Neural crest cell (in vitro differentiated cells): ENCODE measurements around the gene CCDC77. TPM values are rescaled to one million over a fixed set of nuclear protein-coding genes. Genes with fewer than 3 reads are reported as not detected.
A peak's percentile ranks its signal among the peaks of the same experiment; 100 is the strongest.

ENCODE experiments used
- DNase-seq: peaks from one replicate; pipeline ENCODE4 v3.0.0; 2021; ENCODE audit warnings: low read depth, mixed read lengths, low spot score
- H3K27ac Mint-ChIP-seq: one replicate; pipeline ENCODE4 v1.8.0; 2021; ENCODE audit warnings: mild to moderate bottlenecking, mixed read lengths; ENCODE audit not compliant: unreplicated experiment
- H3K27me3 Mint-ChIP-seq: 2 replicates; pipeline ENCODE4 v1.8.0; 2021; ENCODE audit warnings: low read depth, mild to moderate bottlenecking, mixed read lengths
- H3K36me3 Mint-ChIP-seq: 2 replicates; pipeline ENCODE4 v1.8.0; 2021; ENCODE audit warnings: low read depth, mild to moderate bottlenecking, mixed read lengths
- H3K4me1 Mint-ChIP-seq: 2 replicates; pipeline ENCODE4 v1.8.0; 2021; ENCODE audit warnings: mixed read lengths
- H3K4me3 Mint-ChIP-seq: one replicate; pipeline ENCODE4 v1.8.0; 2021; ENCODE audit warnings: mild to moderate bottlenecking, mixed read lengths
- H3K9me3 Mint-ChIP-seq: 2 replicates; pipeline ENCODE4 v1.8.0; 2021; ENCODE audit warnings: mixed read lengths
- total RNA-seq: library from RNA; stranded (reverse); gene quantifications from 2 replicates; pipeline ENCODE4 v1.2.1, GENCODE V29; 2021
- TF ChIP-seq, protein P1 (sequence below): fragments of 200-600 bp; sonication (generic); conservative IDR thresholded peaks from 2 replicates; pipeline ENCODE4 v1.5.0; 2021; ENCODE audit warnings: antibody characterized with exemption, mild to moderate bottlenecking

The CCDC77 gene
- total RNA-seq, 1 donor from 2014 or later: 28.6 TPM

DNA sequence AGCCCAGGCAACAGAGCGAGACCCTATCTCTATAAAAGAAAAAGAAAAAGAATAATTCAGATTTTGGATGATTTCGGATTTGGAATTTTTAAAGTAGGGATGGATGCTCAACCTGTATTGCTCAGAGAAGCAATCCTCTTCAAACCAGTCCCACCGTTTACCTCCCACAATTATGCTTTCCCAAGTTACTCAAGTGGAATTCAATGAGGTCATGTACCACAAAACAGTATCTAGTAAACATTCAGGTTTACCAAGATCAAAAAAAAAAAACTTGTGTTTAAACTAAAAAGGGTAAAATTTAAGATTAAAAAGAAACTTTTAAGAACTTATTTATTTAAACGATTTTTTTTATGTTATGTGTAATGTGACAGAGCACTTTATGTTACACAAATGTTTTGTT is 14.8 kb upstream of the CCDC77 start:
- no peak overlapping the region for H3K4me3 Mint-ChIP-seq
- no peaks in the 10 kb centered on the region for H3K9me3 Mint-ChIP-seq
- H3K36me3 Mint-ChIP-seq: peaks cover 14% of the 10 kb centered on the region
- DNase-seq: no peak
- H3K4me1 Mint-ChIP-seq: peaks cover 31% of the 10 kb centered on the region
- TF ChIP-seq, protein P1, sequence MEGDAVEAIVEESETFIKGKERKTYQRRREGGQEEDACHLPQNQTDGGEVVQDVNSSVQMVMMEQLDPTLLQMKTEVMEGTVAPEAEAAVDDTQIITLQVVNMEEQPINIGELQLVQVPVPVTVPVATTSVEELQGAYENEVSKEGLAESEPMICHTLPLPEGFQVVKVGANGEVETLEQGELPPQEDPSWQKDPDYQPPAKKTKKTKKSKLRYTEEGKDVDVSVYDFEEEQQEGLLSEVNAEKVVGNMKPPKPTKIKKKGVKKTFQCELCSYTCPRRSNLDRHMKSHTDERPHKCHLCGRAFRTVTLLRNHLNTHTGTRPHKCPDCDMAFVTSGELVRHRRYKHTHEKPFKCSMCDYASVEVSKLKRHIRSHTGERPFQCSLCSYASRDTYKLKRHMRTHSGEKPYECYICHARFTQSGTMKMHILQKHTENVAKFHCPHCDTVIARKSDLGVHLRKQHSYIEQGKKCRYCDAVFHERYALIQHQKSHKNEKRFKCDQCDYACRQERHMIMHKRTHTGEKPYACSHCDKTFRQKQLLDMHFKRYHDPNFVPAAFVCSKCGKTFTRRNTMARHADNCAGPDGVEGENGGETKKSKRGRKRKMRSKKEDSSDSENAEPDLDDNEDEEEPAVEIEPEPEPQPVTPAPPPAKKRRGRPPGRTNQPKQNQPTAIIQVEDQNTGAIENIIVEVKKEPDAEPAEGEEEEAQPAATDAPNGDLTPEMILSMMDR: no peak
- no peaks in the 10 kb centered on the region for H3K27me3 Mint-ChIP-seq
- H3K27ac Mint-ChIP-seq: no peak overlapping the region

DNA sequence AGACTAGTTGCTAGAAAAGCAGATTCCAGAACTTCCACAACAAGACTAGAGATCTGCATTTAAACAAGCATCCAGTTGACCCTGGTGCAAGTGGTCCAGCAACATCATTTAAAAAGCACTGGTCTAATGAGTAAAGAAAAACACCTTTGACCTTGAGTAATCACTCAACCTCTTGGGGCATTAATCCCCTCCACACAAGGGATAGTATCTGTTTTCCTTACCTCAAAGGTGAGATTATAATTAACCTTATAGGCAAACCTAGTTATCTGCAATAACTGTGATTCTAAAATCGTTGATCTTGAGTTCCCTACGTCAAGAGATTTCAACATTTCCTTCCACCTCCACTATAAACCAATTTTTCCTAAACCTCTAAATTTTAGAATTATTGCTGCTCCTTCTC is 13.4 kb upstream of the CCDC77 start:
- TF ChIP-seq, protein P1: no peak
- H3K27me3 Mint-ChIP-seq: no peaks in the 10 kb centered on the region
- DNase-seq: no peak
- H3K4me1 Mint-ChIP-seq: peaks cover 31% of the 10 kb centered on the region
- H3K4me3 Mint-ChIP-seq: peak overlapping the region; percentile 94
- H3K27ac Mint-ChIP-seq: no peak overlapping the region
- no peaks in the 10 kb centered on the region for H3K9me3 Mint-ChIP-seq
- peaks cover 11% of the 10 kb centered on the region for H3K36me3 Mint-ChIP-seq

DNA sequence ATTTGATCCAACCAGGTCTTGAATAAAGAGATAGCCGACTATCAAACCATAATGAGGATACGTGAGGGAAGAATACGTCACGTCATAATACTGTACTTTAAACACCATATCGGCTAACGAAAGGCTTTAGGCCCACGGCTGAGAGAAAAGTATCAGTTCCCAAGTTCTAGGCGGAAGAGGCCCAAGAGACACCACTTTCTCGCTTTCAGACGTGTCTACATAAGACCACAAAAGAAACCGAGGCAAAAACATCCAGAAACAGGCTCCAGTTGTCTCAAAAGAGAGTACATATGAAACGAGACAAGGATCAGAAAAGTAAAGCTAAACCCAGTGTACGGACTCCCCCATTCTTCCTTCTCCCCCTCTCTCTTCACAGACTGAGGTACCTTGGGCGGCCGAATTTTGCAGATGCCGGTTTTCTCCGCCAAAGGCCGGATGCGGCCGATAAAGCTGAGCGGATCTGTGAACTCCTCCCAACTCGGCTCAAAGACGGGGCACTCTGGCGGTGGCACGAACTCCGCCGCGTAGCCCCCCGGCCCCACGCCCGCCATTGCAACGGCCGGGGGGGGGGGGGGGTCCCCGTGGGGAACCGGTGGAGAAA is 12.8 kb upstream of the CCDC77 start:
- peaks cover 8% of the 10 kb centered on the region for H3K36me3 Mint-ChIP-seq
- TF ChIP-seq, protein P1: no peak
- H3K9me3 Mint-ChIP-seq: no peaks in the 10 kb centered on the region
- no peaks in the 10 kb centered on the region for H3K27me3 Mint-ChIP-seq
- peak overlapping the region; percentile 94 for H3K4me3 Mint-ChIP-seq
- peak overlapping the region; percentile 87 for H3K27ac Mint-ChIP-seq
- no peak for DNase-seq
- peaks cover 31% of the 10 kb centered on the region for H3K4me1 Mint-ChIP-seq

DNA sequence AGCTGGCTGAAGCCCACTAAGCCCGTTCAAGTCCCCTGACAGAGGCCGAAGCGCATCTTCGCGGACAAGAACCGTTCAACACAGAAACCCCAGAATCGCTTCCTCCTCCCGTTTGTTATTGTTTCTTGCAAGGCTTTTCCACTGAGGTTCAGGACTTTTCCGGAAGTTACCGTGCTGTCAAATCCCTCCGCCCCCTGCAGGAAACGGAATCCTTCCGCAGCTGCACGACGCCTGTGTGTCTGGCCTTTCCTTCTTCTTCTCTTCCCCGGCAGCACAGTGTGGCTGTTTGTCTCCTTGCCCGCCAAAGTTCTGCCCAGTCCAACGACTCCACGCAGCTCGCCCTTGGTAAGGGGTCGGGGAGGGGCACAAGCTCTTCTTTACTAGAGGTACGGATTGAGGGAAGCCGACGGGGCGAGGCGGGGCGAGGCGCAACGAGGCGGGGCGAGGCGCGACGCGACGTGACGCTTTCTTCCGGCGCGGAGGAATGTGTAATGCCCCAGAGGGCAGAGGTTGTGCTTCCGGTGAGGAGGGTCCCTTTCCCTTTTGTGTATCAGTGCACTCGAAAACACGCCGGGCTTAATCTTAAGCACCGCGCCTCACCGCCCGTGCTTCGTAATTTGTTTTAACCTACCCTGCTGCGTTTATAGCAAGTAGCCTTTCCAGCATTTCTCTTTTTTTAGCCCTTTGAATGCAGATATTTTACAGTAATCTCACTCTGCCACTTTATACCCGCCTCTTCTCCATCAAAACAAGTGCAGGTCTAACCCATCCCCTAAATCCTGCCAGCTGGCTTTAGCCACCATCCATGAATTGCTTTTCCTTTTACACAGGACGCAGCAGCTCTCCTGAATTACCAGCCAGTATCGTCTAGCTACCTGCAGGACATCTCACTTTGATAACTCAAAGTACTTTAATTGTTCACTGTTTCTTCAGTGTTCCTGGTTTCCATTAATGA is 12.0 kb upstream of the CCDC77 start, which contains the start of gene KDM5A:
KDM5A (minus strand) TSS at position 179 of the 955 bp plus-strand sequence. CDS start 229 bp downstream, outside the sequence.
- peak within 1 kb of the TSS; percentile 99 for H3K27ac Mint-ChIP-seq
- H3K36me3 Mint-ChIP-seq: peaks cover 4% of the 10 kb centered on the region

DNA sequence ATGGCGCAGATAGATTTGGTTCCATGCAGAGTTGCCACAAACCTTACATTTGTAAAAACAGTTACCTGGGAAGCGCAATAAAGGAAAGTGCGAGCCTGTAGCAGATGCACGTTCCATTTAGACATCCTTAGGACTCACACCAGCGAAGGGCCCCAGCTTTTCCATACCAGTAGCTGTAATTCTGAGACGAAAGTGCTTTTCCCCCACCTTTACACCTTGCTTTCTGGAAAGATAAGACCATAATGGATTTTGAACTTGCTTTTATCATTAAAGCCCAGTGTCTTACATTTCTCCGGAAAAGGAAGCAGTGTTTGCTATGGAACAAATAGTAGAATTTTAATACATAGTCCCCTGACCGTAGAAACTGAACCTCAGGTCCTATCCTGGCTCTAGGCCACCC is 616 bp upstream of the CCDC77 start:
- DNase-seq: no peak
- no peaks in the 10 kb centered on the region for H3K27me3 Mint-ChIP-seq
- H3K4me3 Mint-ChIP-seq: no peak overlapping the region
- no peaks in the 10 kb centered on the region for H3K4me1 Mint-ChIP-seq
- H3K9me3 Mint-ChIP-seq: no peaks in the 10 kb centered on the region
- no peaks in the 10 kb centered on the region for H3K36me3 Mint-ChIP-seq
- TF ChIP-seq, protein P1: no peak
- no peak overlapping the region for H3K27ac Mint-ChIP-seq

More for the DNA sequence above, 12.0 kb upstream of the CCDC77 start, which contains the start of gene KDM5A:
- peak; percentile 88 for DNase-seq
- H3K4me3 Mint-ChIP-seq: peak within 1 kb of the TSS; percentile 94
- H3K4me1 Mint-ChIP-seq: peaks cover 31% of the 10 kb centered on the region
- TF ChIP-seq, protein P1: no peak
- H3K27me3 Mint-ChIP-seq: no peaks in the 10 kb centered on the region
- no peaks in the 10 kb centered on the region for H3K9me3 Mint-ChIP-seq
